Kidney (tissue), 14 donors: Measurements from ENCODE around the gene HEPHL1. TPM values are rescaled to one million over a fixed set of nuclear protein-coding genes. Genes with fewer than 3 reads are reported as not detected.
"Not testable (repeated sequence)": the region's sequence is repeated elsewhere in the genome, so short reads cannot be mapped to it uniquely, and the experiment has no call there.

Experiments used
- DNase-seq, 5 donors: peaks; one replicate each; pipeline ENCODE4 v3.0.0-alpha.2; 2013 to 2020
- FAIRE-seq: peaks from 2 replicates; lab custom pipeline; 2012; peaks lifted over from hg19 to GRCh38; lab: Jason Lieb, UNC
- H3K27ac ChIP-seq, 2 donors: one replicate each; pipeline ENCODE4 v1.7.0; 2013; ENCODE audit warnings: low read depth in 2 of 2, low read length in 2 of 2, inconsistent platforms in 1 of 2
- H3K27me3 ChIP-seq: one replicate; pipeline ENCODE4 v1.7.1; 2013; ENCODE audit warnings: low read length, inconsistent platforms; ENCODE audit not compliant: control insufficient read depth, insufficient read depth
- H3K36me3 ChIP-seq, 3 donors: one replicate each; pipeline versions ENCODE4 v1.7.0 to v1.7.1; 2013; ENCODE audit warnings: low read length in 3 of 3, control low read depth in 1 of 3, inconsistent platforms in 1 of 3; ENCODE audit not compliant: insufficient read depth in 3 of 3, control insufficient read depth in 2 of 3
- H3K4me1 ChIP-seq, 3 donors: one replicate each; pipeline versions ENCODE4 v1.7.0 to v1.7.1; 2013; ENCODE audit warnings: low read length in 3 of 3, inconsistent platforms in 1 of 3, low read depth in 1 of 3; ENCODE audit not compliant: control insufficient read depth in 2 of 3, insufficient read depth in 2 of 3
- H3K4me3 ChIP-seq, 3 donors: one replicate each; pipeline versions ENCODE4 v1.7.0 to v1.8.1; 2013; ENCODE audit warnings: low read length in 3 of 3, control low read depth in 1 of 3, inconsistent platforms in 1 of 3
- H3K9ac ChIP-seq, 3 donors: one replicate each; pipeline versions ENCODE4 v1.7.0 to v1.7.1; 2013; ENCODE audit warnings: low read length in 3 of 3, control low read depth in 1 of 3, inconsistent platforms in 1 of 3
- H3K9me3 ChIP-seq, 3 donors: one replicate each; pipeline versions ENCODE4 v1.7.0 to v1.7.1; 2013; ENCODE audit warnings: low read length in 3 of 3, control low read depth in 1 of 3, inconsistent platforms in 1 of 3; ENCODE audit not compliant: control insufficient read depth in 2 of 3, insufficient read depth in 1 of 3
- CTCF ChIP-seq: IDR thresholded peaks from 3 replicates; pipeline ENCODE4 v1.5.1; 2012; ENCODE audit warnings: mild to moderate bottlenecking, moderate library complexity, borderline replicate concordance; ENCODE audit not compliant: insufficient read depth; ENCODE audit errors: extremely low read depth
- intact Hi-C: fragments of 100-400 bp; cut with DNase I; formaldehyde crosslinking; loops from one replicate; pipeline ENCODE4 v1.11.1; 2022
- polyA plus RNA-seq: library from polyadenylated mRNA; stranded (reverse); fragments of 350-450 nt; fragmentation: Illumina TruSeq; extraction: RNeasy Lipid Tissue Mini Kit (QIAGEN cat#74804); gene quantifications from one replicate; pipeline ENCODE4 v1.2.3, GENCODE V29; 2014; ENCODE audit warnings: low read depth, low replicate concordance; ENCODE audit not compliant: insufficient read depth
- total RNA-seq: library from RNA; stranded (reverse); fragmentation: NEBNext Ultra II Directional; extraction: Animal tissue kit (Norgen Biotek cat#: 25700); gene quantifications from one replicate; pipeline ENCODE4 v1.2.1, GENCODE V29; 2021
- donor health status: control.
- donor health status: control.
- donor health status: control.
- donor health status: control.
- donor health status: control.
- donor health status: DM: yes; HTN: yes; CAD: no.
- donor health status: Normal renal cell carcinoma (clear cell type).

Gene HEPHL1
- total and polyA plus RNA-seq, 2 donors from 2014 or later, result not detected

- H3K27ac ChIP-seq, result no peak overlapping the region
- H3K4me3 ChIP-seq, result no peak overlapping the region
- FAIRE-seq, result no peak
- DNase-seq, result no peak
- intact Hi-C loops, result no loop called here
- no peaks in the 10 kb centered on the region for H3K36me3 ChIP-seq
- no peaks in the 10 kb centered on the region for H3K9me3 ChIP-seq
- no peak overlapping the region for H3K9ac ChIP-seq
- H3K4me1 ChIP-seq, result peaks cover 0 to 8% (median 0%) of the 10 kb centered on the region in 3 donors
- H3K27me3 ChIP-seq, result no peaks in the 10 kb centered on the region
- TF ChIP-seq CTCF, result no peak
Observed at GRCh38 chr11:94153320-94153719, 132.2 kb downstream of the HEPHL1 start.

- Histone ChIP-seq H3K27me3 (no peaks in the 10 kb centered on the region), H3K36me3 (no peaks in the 10 kb centered on the region), H3K27ac (no peak overlapping the region), H3K9ac (no peak overlapping the region), H3K9me3 (no peaks in the 10 kb centered on the region), H3K4me1 (peaks cover 0 to 8% (median 0%) of the 10 kb centered on the region in 3 donors), H3K4me3 (no peak overlapping the region)
- TF ChIP-seq CTCF, result no peak
- DNase-seq (no peak), FAIRE-seq (no peak)
- intact Hi-C loops, result no loop called here
Observed at GRCh38 chr11:94154095-94154856, 133.1 kb downstream of the HEPHL1 start.

GRCh38 chr11:94157339-94157738, 136.2 kb downstream of the HEPHL1 start:
- H3K4me3 ChIP-seq, result not testable (repeated sequence)

More at GRCh38 chr11:94157339-94157738, 136.2 kb downstream of the HEPHL1 start:
- H3K27me3 ChIP-seq, H3K36me3 ChIP-seq, H3K4me1 ChIP-seq, H3K9me3 ChIP-seq, DNase-seq, intact Hi-C loops, H3K9ac ChIP-seq, H3K27ac ChIP-seq, FAIRE-seq: not testable (repeated sequence)

Other genes starting within 250 kb of the HEPHL1 start
- gene MED17, start 237.1 kb upstream of the HEPHL1 start, total RNA-seq, result 35.4 TPM
- gene MED17, start 237.1 kb upstream of the HEPHL1 start, polyA plus RNA-seq, result 11.7 TPM
- 0.41 TPM for gene VSTM5, start 170.7 kb upstream of the HEPHL1 start, total RNA-seq
- 1.8 TPM for gene VSTM5, start 170.7 kb upstream of the HEPHL1 start, polyA plus RNA-seq
- 13.9 TPM for gene PANX1, start 107.5 kb downstream of the HEPHL1 start, total RNA-seq
- 5.3 TPM for gene PANX1, start 107.5 kb downstream of the HEPHL1 start, polyA plus RNA-seq